ENCODE measurements around the gene HOXB5. TPM values are rescaled to one million over a fixed set of nuclear protein-coding genes. Genes with fewer than 3 reads are reported as not detected.

The HOXB5 gene
- total RNA-seq, result not detected in 2 replicates

DNA sequence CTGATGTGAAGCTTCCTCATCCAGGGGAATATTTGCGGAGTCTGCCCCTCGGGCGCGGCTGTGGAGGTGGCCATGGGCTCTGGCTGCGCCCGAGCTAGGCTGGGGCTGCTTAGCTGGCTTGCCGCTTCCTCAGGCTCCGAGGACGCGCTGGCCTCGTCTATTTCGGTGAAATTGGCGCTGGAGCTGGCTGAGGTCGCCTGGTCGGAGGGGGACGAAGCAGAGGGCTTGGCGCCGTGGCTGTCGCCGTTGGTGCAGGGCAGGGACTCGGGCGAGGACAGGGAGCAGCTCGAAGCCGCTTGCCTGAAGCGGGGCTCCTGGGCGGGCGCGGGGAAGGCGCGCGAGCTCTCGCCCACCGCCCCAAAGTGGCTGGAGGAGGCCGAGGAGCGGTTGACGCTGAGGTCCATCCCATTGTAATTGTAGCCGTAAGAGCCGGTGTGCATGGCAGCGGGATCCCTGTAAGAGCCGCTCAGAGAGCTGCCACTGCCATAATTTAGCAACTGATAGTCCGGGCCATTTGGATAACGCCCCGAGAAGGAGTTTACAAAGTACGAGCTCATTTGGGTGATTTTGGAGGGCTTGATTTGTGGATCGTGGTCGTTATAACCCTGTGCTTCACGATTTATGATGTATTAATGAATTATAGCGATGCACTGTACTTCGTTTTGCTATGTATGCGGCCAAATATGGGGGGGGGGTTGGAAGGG, at the start of gene HOXB5:
Gene HOXB5 (minus strand): TSS at position 654 of the 704 bp plus-strand sequence. CDS start 97 bp downstream, at position 557.

DNA sequence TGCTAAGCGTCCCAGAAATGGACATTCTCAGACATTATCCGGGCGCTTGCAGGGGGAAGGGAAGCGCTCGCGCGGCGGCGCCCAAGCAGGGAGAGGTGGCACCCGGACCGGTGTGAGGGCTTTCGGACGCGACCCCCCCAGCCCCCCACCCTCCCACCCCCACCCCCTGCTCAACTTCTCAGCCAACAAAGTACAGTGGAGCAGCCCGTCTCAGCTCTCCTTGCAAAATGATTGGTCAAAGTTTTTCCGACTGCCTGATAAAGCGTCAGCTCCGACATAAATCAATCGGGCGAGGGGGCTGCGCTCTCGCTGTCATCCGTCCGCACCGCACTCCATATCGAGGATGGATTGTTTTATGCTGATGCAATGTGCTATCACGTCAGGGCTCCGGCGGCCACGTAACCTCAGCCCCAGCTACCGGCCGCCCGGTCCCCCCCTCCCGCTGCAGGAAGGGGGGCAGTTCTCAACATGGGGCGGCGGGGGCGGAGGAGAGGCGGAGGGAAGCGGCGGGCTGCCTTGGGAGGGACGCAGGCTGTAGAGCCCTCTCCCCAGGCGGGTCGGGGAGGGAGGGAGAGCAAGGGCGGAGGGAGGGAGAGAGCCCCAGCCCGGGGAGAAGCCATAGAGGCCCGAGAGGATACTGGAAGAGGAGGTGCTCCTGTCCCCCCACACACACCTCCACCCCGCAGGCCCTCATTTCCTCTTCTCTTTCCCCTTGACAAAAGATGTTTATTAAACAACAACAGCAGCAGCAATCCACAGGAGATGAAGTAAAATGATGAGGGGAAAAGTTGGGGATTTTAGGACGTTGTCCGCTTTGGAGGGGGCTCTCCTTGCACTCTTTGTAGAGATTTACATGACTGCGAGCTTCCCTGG, 32.9 kb upstream of the HOXB5 start, which contains the start of gene HOXB9:
Gene HOXB9 (minus strand): TSS at position 114 of the 873 bp plus-strand sequence. CDS start 89 bp downstream, at position 25.

DNA sequence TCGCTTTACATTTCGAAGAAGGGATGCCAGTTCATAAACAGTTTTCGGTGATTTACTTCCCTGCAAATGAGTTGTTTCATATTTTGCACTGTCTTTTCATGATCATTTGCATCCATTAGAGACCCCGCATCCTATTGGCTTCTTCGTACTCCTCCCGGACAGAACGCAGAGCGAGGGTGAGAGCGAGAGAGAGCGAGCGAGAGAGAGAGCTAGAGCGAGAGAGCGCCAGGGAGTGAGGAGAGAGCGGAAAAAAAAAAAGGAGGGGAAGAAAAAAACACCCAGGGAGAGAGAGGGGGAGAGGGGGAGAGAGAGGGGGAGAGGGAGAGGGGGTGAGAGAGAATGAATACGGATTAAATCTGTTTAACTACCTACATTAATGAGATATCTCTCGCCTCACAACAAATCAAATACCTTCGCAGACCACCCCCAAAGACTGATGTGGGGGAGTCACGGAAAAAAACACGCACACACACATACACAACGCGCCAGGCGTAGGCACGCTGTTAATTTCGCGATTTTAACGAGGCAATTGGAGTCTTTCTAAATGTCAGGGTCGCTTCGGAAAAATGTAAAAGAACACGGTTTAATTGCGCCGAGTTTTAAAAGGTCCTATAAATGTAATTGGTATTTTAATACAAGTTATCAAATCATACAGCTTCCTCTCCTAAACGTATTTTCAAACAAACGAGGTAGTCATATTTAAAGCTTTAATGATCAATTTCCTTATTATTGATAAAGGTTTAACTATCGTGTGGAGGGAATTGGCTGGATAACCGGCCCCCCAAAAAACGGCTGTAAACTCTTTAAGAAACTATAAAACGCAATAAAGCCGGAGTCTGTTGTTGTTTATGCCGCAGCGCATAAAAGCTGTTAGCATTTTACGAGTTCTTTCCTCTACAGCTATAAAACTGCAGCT, 21.7 kb upstream of the HOXB5 start, which contains the start of gene HOXB8:
Gene HOXB8 (minus strand): TSS at position 246 of the 916 bp plus-strand sequence. CDS start 588 bp downstream, outside the sequence.

DNA sequence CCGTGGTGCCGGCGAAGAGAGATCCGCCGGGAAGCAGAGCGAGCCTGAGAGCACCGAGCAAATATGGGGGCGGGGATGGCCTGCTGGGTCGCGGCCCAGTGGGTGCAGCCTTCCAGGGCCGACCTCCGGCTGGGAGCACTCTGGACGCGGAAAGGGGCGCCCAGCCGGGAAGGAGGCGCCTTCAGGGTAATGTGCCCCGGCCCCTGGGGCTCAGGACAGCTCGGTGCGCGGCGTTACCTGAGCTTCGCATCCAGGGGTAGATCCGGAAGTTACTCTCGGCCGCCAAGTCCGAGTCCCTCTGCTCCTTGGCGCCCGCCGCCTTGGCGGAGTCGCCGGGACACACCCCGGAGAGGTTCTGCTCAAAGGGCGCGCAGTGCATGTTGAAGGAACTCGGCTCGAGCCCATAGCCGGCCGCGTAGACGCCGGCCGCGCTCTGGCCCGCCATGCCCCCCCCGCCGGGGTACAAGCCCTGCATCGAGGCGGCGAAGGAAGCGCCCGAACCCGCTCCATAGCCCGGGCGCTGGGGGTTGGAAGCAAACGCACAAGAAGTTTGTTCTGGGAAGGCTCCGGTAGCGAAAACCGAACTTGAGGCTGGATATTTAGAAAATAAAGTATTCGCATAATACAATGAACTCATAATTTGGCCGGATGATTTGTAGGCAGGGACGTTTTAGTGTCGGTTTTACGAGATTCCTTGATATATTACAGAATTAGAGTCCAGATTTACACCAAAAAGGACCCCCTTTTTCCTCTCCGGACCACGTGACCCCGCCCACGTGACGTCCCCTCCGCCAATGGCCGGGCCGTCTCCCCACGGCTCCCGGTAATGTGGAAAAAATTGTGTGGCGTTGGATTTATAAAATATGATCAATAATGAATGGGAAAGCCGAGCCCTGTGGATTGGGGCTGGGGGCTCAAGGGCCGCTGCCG, 17.0 kb upstream of the HOXB5 start, which contains the start of gene HOXB7:
Gene HOXB7 (minus strand): TSS at position 736 of the 930 bp plus-strand sequence. CDS start 99 bp downstream, at position 637.

DNA sequence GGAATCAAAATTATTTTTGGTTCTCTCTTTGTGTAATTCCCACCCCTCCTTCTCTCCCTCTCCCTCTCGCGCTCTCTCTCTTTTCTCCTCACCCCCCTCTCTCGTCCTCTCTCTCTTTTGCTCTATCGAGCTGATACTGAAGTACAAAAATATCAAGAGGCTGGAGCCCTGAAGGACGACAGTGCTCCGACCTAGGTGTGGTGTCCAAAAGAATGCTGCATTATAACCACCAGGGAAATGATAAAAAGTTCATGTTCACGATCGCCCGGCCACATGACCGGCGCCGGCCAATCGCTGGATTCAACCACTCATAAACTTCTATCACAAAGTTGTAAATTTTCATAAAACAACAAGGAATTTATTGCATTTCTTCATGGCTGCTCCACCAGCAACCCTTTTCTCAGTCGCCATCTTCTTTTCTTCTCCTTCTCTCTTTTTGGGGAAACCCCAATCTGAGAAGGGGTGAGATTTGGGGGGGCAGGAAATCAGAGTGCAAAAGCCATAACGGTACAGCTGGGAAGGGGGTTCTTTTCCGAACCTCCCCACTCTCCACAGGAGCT, 11.3 kb upstream of the HOXB5 start, which contains the start of gene HOXB6:
Gene HOXB6 (minus strand): TSS at position 217 of the 560 bp plus-strand sequence. CDS start 6,836 bp downstream, outside the sequence.

DNA sequence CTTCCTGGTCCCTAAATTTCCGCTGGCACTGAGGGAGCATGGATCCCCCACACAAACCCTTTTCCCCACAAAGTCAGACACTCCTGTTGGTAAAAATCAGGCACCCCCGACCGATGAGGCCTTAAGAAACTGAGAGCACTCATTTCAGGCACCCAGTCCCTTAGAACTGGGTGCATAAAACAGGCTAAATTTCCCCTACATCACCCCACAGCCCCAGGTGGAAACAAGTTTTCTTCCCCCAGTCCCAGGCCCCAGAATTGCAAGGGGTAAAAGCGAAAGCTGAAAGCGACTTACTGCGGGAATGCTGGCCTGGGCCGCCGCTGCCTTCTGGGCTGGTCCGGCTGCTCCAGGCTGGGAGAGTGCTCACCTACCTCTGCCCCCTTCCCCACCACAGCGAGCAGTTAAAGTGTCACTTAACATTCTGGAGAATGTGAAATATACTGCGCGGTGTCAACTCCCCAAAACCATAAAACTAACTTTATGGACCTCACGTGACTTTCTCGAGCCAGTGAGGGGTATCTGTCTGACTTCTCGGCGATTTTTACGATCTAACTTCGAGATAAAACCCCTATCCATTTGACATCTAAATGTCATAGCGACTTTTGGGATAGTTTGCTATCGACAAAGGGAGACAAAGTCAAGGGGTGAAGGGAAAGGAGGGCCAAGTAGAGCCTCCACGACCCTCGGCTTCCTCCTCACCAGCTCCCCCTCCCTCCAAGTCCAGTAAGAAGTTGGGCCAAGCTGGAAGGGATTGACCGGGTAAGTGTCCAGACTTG, 3.6 kb downstream of the HOXB5 start, which contains the start of gene HOXB3:
Gene HOXB3 (minus strand): TSS at position 411 of the 776 bp plus-strand sequence. CDS start 37,767 bp downstream, outside the sequence.

DNA sequence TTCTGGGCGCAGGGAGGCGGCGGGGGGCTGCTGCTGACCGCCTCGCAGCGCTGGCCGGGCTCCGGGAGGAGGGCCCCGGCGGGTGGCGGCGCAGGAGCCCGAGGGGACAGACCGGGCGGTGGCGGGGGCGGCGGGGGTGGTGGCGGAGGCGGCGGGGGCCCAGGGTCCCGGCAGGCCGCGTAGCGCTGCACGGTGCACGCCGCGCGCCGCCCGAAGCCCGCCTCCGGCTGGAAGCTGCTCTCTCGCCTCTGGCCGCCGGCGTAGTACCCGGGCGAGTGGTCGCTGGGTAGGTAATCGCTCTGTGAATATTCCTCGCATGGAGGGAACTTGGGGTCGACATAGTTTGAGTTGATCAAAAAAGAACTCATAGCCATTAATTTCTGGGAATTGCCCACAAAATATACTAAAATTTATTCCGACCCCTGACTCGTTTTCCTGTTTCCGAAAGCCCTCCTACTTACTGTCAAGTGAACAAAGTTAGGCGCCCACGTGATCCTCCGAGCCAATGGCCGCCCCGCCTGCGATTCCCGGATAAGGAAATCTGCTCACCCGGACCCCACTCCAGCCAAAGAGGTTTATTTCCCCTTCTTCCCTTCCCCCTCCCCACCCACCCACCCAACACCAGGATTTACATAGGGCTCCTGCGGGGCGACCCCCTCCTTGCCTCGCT, 15.5 kb downstream of the HOXB5 start, which contains the start of gene HOXB4:
Gene HOXB4 (minus strand): TSS at position 405 of the 670 bp plus-strand sequence. CDS start 31 bp downstream, at position 374.

DNA sequence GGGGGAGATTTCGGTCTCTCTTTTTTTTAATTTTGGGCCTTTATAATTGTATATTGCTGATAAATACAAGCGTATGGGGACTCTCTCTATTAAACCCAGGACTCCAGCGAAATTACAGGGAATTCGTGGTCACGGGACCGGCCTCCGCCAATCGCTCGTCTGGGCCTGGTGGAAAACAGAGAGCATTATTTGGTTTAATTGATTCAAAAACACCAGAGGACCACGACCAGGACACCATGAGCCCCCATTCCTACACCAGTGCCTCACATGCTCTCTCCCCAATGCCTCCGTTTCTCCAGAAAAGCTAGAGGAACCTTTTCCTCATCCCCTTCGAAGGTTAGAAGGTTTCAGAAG, 48.6 kb downstream of the HOXB5 start, which contains the start of gene HOXB2:
Gene HOXB2 (minus strand): TSS at position 88 of the 354 bp plus-strand sequence. CDS start 198 bp downstream, outside the sequence.

Other genes starting within 250 kb of the HOXB5 start
- not detected in 2 replicates for gene SKAP1, start 163.6 kb downstream of the HOXB5 start, total RNA-seq
- gene HOXB1, start 62.8 kb downstream of the HOXB5 start, total RNA-seq, result not detected in 2 replicates
- 10.3 and 27.3 TPM in 2 replicates for gene HOXB2, start 48.7 kb downstream of the HOXB5 start, total RNA-seq
- 0.10 TPM in 1 of 2 replicates, not detected in the other for gene HOXB4, start 15.4 kb downstream of the HOXB5 start, total RNA-seq
- gene HOXB3, start 3.5 kb downstream of the HOXB5 start, total RNA-seq, result 0.37 and 0.73 TPM in 2 replicates
- not detected in 2 replicates for gene HOXB6, start 11.2 kb upstream of the HOXB5 start, total RNA-seq
- not detected in 2 replicates for gene HOXB7, start 17.2 kb upstream of the HOXB5 start, total RNA-seq
- gene HOXB8, start 21.5 kb upstream of the HOXB5 start, total RNA-seq, result not detected in 2 replicates
- not detected in 2 replicates for gene HOXB9, start 32.6 kb upstream of the HOXB5 start, total RNA-seq
- gene PRAC1, start 128.7 kb upstream of the HOXB5 start, total RNA-seq, result not detected in 2 replicates
- not detected in 2 replicates for gene PRAC2, start 129.4 kb upstream of the HOXB5 start, total RNA-seq
- gene HOXB13, start 135.0 kb upstream of the HOXB5 start, total RNA-seq, result not detected in 2 replicates
- not detected in 2 replicates for gene TTLL6, start 223.4 kb upstream of the HOXB5 start, total RNA-seq
- 65.4 and 76.2 TPM in 2 replicates for gene CALCOCO2, start 237.3 kb upstream of the HOXB5 start, total RNA-seq